ENCODE measurements around the gene NPSR1. TPM values are rescaled to one million over a fixed set of nuclear protein-coding genes. Genes with fewer than 3 reads are reported as not detected.

The NPSR1 gene
- total RNA-seq, 1 donor from 2014 or later = not detected

GRCh38 chr7:34821932-34822558, 164.0 kb downstream of the NPSR1 start:
- intact Hi-C loops (cut with DNase I) = no loop called here

GRCh38 chr7:34823650-34824258, 165.7 kb downstream of the NPSR1 start:
- no peak for DNase-seq (ENCODE audit: low spot score)

More at GRCh38 chr7:34821932-34822558, 164.0 kb downstream of the NPSR1 start:
- no peak for DNase-seq (ENCODE audit: low spot score)

GRCh38 chr7:34825221-34825620, 167.2 kb downstream of the NPSR1 start:
- DNase-seq (ENCODE audit: low spot score) = no peak
- intact Hi-C loops (cut with DNase I) = loop anchor here (2.0 kb wide), 1 partner anchor 210 kb away; no protein-coding TSS in a partner anchor

More at GRCh38 chr7:34823650-34824258, 165.7 kb downstream of the NPSR1 start:
- intact Hi-C loops (cut with DNase I) = loop anchor here (2.0 kb wide), 1 partner anchor 211 kb away; no protein-coding TSS in a partner anchor

- DNase-seq (ENCODE audit: low spot score) = no peak
Observed at GRCh38 chr7:34830390-34830789, 172.4 kb downstream of the NPSR1 start.

GRCh38 chr7:34831436-34831835, 173.4 kb downstream of the NPSR1 start:
- intact Hi-C loops (cut with DNase I) = no loop called here
- DNase-seq (ENCODE audit: low spot score) = no peak

More at GRCh38 chr7:34830390-34830789, 172.4 kb downstream of the NPSR1 start:
- intact Hi-C loops (cut with DNase I) = no loop called here

- DNase-seq (ENCODE audit: low spot score) = no peak
- intact Hi-C loops (cut with DNase I) = no loop called here
Observed at GRCh38 chr7:34832020-34832419, 174.0 kb downstream of the NPSR1 start.

- intact Hi-C loops (cut with DNase I) = no loop called here
- no peak for DNase-seq (ENCODE audit: low spot score)
Observed at GRCh38 chr7:34835901-34836600, 178.0 kb downstream of the NPSR1 start.

GRCh38 chr7:34837316-34837715, 179.3 kb downstream of the NPSR1 start:
- no peak for DNase-seq (ENCODE audit: low spot score)
- intact Hi-C loops (cut with DNase I) = no loop called here

- intact Hi-C loops (cut with DNase I) = no loop called here
- no peak for DNase-seq (ENCODE audit: low spot score)
Observed at GRCh38 chr7:34837801-34838201, 179.8 kb downstream of the NPSR1 start.

- intact Hi-C loops (cut with DNase I) = no loop called here
- DNase-seq (ENCODE audit: low spot score) = no peak
Observed at GRCh38 chr7:34838329-34838728, 180.3 kb downstream of the NPSR1 start.

GRCh38 chr7:34839645-34840044, 181.6 kb downstream of the NPSR1 start:
- no peak for DNase-seq (ENCODE audit: low spot score)
- intact Hi-C loops (cut with DNase I) = no loop called here

GRCh38 chr7:34840176-34840785, 182.3 kb downstream of the NPSR1 start:
- DNase-seq (ENCODE audit: low spot score) = no peak
- intact Hi-C loops (cut with DNase I) = no loop called here

GRCh38 chr7:34841326-34841725, 183.3 kb downstream of the NPSR1 start:
- intact Hi-C loops (cut with DNase I) = no loop called here
- DNase-seq (ENCODE audit: low spot score) = no peak

- no peak for DNase-seq (ENCODE audit: low spot score)
- intact Hi-C loops (cut with DNase I) = no loop called here
Observed at GRCh38 chr7:34842782-34843181, 184.8 kb downstream of the NPSR1 start.

- intact Hi-C loops (cut with DNase I) = no loop called here
- no peak for DNase-seq (ENCODE audit: low spot score)
Observed at GRCh38 chr7:34844406-34844805, 186.4 kb downstream of the NPSR1 start.

GRCh38 chr7:34844936-34845665, 187.1 kb downstream of the NPSR1 start:
- intact Hi-C loops (cut with DNase I) = no loop called here

GRCh38 chr7:34845666-34846361, 187.8 kb downstream of the NPSR1 start:
- no peak for DNase-seq (ENCODE audit: low spot score)
- intact Hi-C loops (cut with DNase I) = no loop called here

More at GRCh38 chr7:34844936-34845665, 187.1 kb downstream of the NPSR1 start:
- DNase-seq (ENCODE audit: low spot score) = no peak

- intact Hi-C loops (cut with DNase I) = no loop called here
Observed at GRCh38 chr7:34846976-34847375, 189.0 kb downstream of the NPSR1 start.

GRCh38 chr7:34848670-34849069, 190.7 kb downstream of the NPSR1 start:
- intact Hi-C loops (cut with DNase I) = no loop called here
- no peak for DNase-seq (ENCODE audit: low spot score)

More at GRCh38 chr7:34846976-34847375, 189.0 kb downstream of the NPSR1 start:
- no peak for DNase-seq (ENCODE audit: low spot score)

Measured in cardiac septum (tissue), 1 donor.